Nasal cavity respiratory epithelium epithelial cell of viscerocranial mucosa (primary cell): ENCODE data around the gene AEBP1. TPM values are rescaled to one million over a fixed set of nuclear protein-coding genes. Genes with fewer than 3 reads are reported as not detected.

Source experiments
- total RNA-seq: library from RNA; depleted of rRNA; stranded (reverse); fragments of >200 nt; gene quantifications from 2 replicates; pipeline ENCODE4 v1.2.3, GENCODE V29; 2014

AEBP1 gene
- total RNA-seq: 1.3 and 2.4 TPM in 2 replicates

GRCh38 chr7:44103923-44104859 lies at the start of gene AEBP1:
AEBP1 (plus strand) TSS chr7:44104345; CDS start chr7:44104666, 321 bp downstream.

GRCh38 chr7:44065431-44066110 lies 38.6 kb upstream of the AEBP1 start, which contains the start of gene PGAM2:
PGAM2 (minus strand) TSS chr7:44065567; CDS start chr7:44065529, 38 bp downstream.

GRCh38 chr7:44123190-44124003 lies 19.3 kb downstream of the AEBP1 start, which contains the start of gene POLD2:
POLD2 (minus strand) TSS chr7:44123548; CDS start chr7:44122053, 1,495 bp downstream.

DNA sequence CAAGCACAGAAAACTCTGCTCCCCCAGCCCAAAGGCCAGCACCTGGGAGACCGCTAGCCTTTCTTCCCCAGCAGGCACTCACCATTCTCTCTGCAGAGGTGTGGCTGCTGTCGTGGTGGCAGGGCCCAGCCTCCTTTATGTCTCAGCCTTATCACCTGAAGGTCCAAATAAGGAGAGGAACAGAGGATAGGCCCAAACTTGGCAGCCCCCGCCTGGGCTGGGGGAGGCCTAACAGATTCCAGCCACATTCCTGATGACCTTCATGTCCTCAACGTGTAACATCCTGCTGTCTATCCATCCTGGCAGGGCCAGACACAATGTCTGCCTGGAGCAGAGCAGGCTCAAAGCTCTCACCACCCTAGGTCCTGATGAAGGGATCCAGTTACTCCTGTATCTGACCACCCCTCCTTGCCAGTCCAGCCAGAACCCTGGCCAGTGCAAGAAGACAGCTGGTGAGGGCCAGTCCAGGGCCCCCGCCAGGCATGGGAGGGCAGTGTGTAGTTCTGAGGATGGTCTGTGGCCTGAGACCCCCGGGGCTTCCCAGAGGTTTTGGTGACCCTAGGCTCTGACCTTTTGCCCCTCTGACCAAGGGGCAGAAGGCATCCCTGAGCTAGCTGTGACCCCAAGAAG lies 37.2 kb downstream of the AEBP1 start, which contains the start of gene MYL7:
Gene MYL7, minus strand, starts transcription at position 112 of the 630 bp plus-strand sequence. Its CDS starts 27 bp downstream, at position 85.

Other genes starting within 250 kb of the AEBP1 start
- 46.5 and 70.4 TPM in 2 replicates for gene MRPS24, start 234.8 kb upstream of the AEBP1 start, total RNA-seq
- 33.5 and 37.7 TPM in 2 replicates for gene URGCP, start 197.7 kb upstream of the AEBP1 start, total RNA-seq
- 5.6 and 6.5 TPM in 2 replicates for gene UBE2D4, start 177.9 kb upstream of the AEBP1 start, total RNA-seq
- gene SPDYE1, start 106.4 kb upstream of the AEBP1 start, total RNA-seq: not detected in 2 replicates
- 35.5 and 104 TPM in 2 replicates for gene DBNL, start 59.6 kb upstream of the AEBP1 start, total RNA-seq
- not detected in 2 replicates for gene PGAM2, start 38.8 kb upstream of the AEBP1 start, total RNA-seq
- gene POLM, start 21.8 kb upstream of the AEBP1 start, total RNA-seq: 6.5 and 7.9 TPM in 2 replicates
- gene POLD2, start 19.2 kb downstream of the AEBP1 start, total RNA-seq: 103 and 110 TPM in 2 replicates
- 0.34 and 0.43 TPM in 2 replicates for gene MYL7, start 37.0 kb downstream of the AEBP1 start, total RNA-seq
- gene GCK, start 85.1 kb downstream of the AEBP1 start, total RNA-seq: 0.14 and 0.34 TPM in 2 replicates
- 87.1 and 104 TPM in 2 replicates for gene YKT6, start 96.6 kb downstream of the AEBP1 start, total RNA-seq
- not detected in 2 replicates for gene CAMK2B, start 221.2 kb downstream of the AEBP1 start, total RNA-seq